Duodenal mucosa (tissue), 2 donors: Measurements from ENCODE around the gene MYO15A.

ENCODE experiments used
- H3K27ac ChIP-seq: one replicate; pipeline ENCODE4 v1.7.0; 2013; ENCODE audit warnings: low read depth, low read length
- H3K27me3 ChIP-seq, 2 donors: one replicate each; pipeline ENCODE4 v1.7.0; 2013; ENCODE audit warnings: low read length in 2 of 2, control low read depth in 1 of 2; ENCODE audit not compliant: insufficient read depth in 2 of 2, control insufficient read depth in 1 of 2
- H3K36me3 ChIP-seq, 2 donors: one replicate each; pipeline ENCODE4 v1.7.0; 2013; ENCODE audit warnings: low read length in 2 of 2, control low read depth in 1 of 2; ENCODE audit not compliant: insufficient read depth in 2 of 2, control insufficient read depth in 1 of 2
- H3K4me1 ChIP-seq, 2 donors: one replicate each; pipeline ENCODE4 v1.7.0; 2013; ENCODE audit warnings: low read length in 2 of 2, control low read depth in 1 of 2; ENCODE audit not compliant: insufficient read depth in 2 of 2, control insufficient read depth in 1 of 2
- H3K4me3 ChIP-seq, 2 donors: one replicate each; pipeline ENCODE4 v1.7.0; 2013; ENCODE audit warnings: low read length in 2 of 2, low read depth in 1 of 2
- H3K9ac ChIP-seq, 2 donors: one replicate each; pipeline ENCODE4 v1.7.0; 2013; ENCODE audit warnings: low read length in 2 of 2, low read depth in 1 of 2
- H3K9me3 ChIP-seq, 2 donors: one replicate each; pipeline ENCODE4 v1.7.0; 2013; ENCODE audit warnings: low read length in 2 of 2, control low read depth in 1 of 2; ENCODE audit not compliant: control insufficient read depth in 1 of 2

The MYO15A gene

GRCh38 chr17:18122990-18123753, 14.6 kb downstream of the MYO15A start:
- Histone ChIP-seq H3K9me3 (no peaks in the 10 kb centered on the region), H3K9ac (no peak overlapping the region), H3K4me1 (no peaks in the 10 kb centered on the region), H3K4me3 (no peak overlapping the region), H3K27me3 (no peaks in the 10 kb centered on the region), H3K27ac (no peak overlapping the region), H3K36me3 (no peaks in the 10 kb centered on the region)

GRCh38 chr17:18124345-18125126, 16.0 kb downstream of the MYO15A start:
- Histone ChIP-seq H3K4me3 (no peak overlapping the region), H3K36me3 (no peaks in the 10 kb centered on the region), H3K27ac (no peak overlapping the region), H3K9me3 (no peaks in the 10 kb centered on the region), H3K9ac (no peak overlapping the region), H3K4me1 (no peaks in the 10 kb centered on the region), H3K27me3 (no peaks in the 10 kb centered on the region)

- no peaks in the 10 kb centered on the region for H3K4me1 ChIP-seq
- H3K4me3 ChIP-seq, result no peak overlapping the region
- H3K36me3 ChIP-seq, result no peaks in the 10 kb centered on the region
- H3K27me3 ChIP-seq, result peaks cover 0 to 3% of the 10 kb centered on the region in 2 donors
- H3K9ac ChIP-seq, result no peak overlapping the region
- no peak overlapping the region for H3K27ac ChIP-seq
- H3K9me3 ChIP-seq, result no peaks in the 10 kb centered on the region
Measured at GRCh38 chr17:18129041-18129502, 20.5 kb downstream of the MYO15A start.

- no peaks in the 10 kb centered on the region for H3K36me3 ChIP-seq
- no peak overlapping the region for H3K27ac ChIP-seq
- H3K27me3 ChIP-seq, result peaks cover 0 to 6% of the 10 kb centered on the region in 2 donors
- no peaks in the 10 kb centered on the region for H3K4me1 ChIP-seq
- H3K4me3 ChIP-seq, result no peak overlapping the region
- H3K9ac ChIP-seq, result no peak overlapping the region
- H3K9me3 ChIP-seq, result no peaks in the 10 kb centered on the region
Measured at GRCh38 chr17:18132711-18133110, 24.2 kb downstream of the MYO15A start.

- Histone ChIP-seq H3K27ac (no peak overlapping the region), H3K9ac (no peak overlapping the region), H3K27me3 (peaks cover 0 to 9% of the 10 kb centered on the region in 2 donors), H3K4me1 (no peaks in the 10 kb centered on the region), H3K4me3 (no peak overlapping the region), H3K36me3 (no peaks in the 10 kb centered on the region), H3K9me3 (no peaks in the 10 kb centered on the region)
Measured at GRCh38 chr17:18136357-18136756, 27.8 kb downstream of the MYO15A start.

GRCh38 chr17:18138065-18138749, 29.7 kb downstream of the MYO15A start:
- peaks cover 0 to 3% of the 10 kb centered on the region in 2 donors for H3K4me1 ChIP-seq
- H3K27ac ChIP-seq, result no peak overlapping the region
- H3K36me3 ChIP-seq, result no peaks in the 10 kb centered on the region
- H3K9ac ChIP-seq, result no peak overlapping the region
- H3K9me3 ChIP-seq, result no peaks in the 10 kb centered on the region
- no peak overlapping the region for H3K4me3 ChIP-seq
- peaks cover 0 to 15% of the 10 kb centered on the region in 2 donors for H3K27me3 ChIP-seq

- no peaks in the 10 kb centered on the region for H3K36me3 ChIP-seq
- no peak overlapping the region for H3K27ac ChIP-seq
- H3K4me3 ChIP-seq, result no peak overlapping the region
- H3K27me3 ChIP-seq, result peaks cover 0 to 16% of the 10 kb centered on the region in 2 donors
- no peak overlapping the region for H3K9ac ChIP-seq
- no peaks in the 10 kb centered on the region for H3K9me3 ChIP-seq
- peaks cover 0 to 3% of the 10 kb centered on the region in 2 donors for H3K4me1 ChIP-seq
Measured at GRCh38 chr17:18139092-18139491, 30.5 kb downstream of the MYO15A start.

GRCh38 chr17:18139498-18139897, 30.9 kb downstream of the MYO15A start:
- Histone ChIP-seq H3K4me3 (no peak overlapping the region), H3K36me3 (no peaks in the 10 kb centered on the region), H3K9me3 (no peaks in the 10 kb centered on the region), H3K9ac (no peak overlapping the region), H3K27me3 (peaks cover 0 to 16% of the 10 kb centered on the region in 2 donors), H3K4me1 (peaks cover 0 to 3% of the 10 kb centered on the region in 2 donors), H3K27ac (no peak overlapping the region)

- Histone ChIP-seq H3K36me3 (no peaks in the 10 kb centered on the region), H3K9me3 (no peaks in the 10 kb centered on the region), H3K4me1 (peaks cover 0 to 3% of the 10 kb centered on the region in 2 donors), H3K9ac (no peak overlapping the region), H3K27ac (no peak overlapping the region), H3K4me3 (no peak overlapping the region), H3K27me3 (peaks cover 0 to 16% of the 10 kb centered on the region in 2 donors)
Measured at GRCh38 chr17:18139949-18140348, 31.4 kb downstream of the MYO15A start.

- Histone ChIP-seq H3K4me1 (peaks cover 0 to 3% of the 10 kb centered on the region in 2 donors), H3K27ac (no peak overlapping the region), H3K36me3 (no peaks in the 10 kb centered on the region), H3K4me3 (no peak overlapping the region), H3K9me3 (no peaks in the 10 kb centered on the region), H3K27me3 (peaks cover 0 to 16% of the 10 kb centered on the region in 2 donors), H3K9ac (no peak overlapping the region)
Measured at GRCh38 chr17:18140648-18141047, 32.1 kb downstream of the MYO15A start.
